Measurements from ENCODE around the gene METAP2. TPM values are rescaled to one million over a fixed set of nuclear protein-coding genes. Genes with fewer than 3 reads are reported as not detected.

The METAP2 gene
- total and polyA plus RNA-seq, 3 experiments from 2014 or later = 36.1 to 129 (median 109) TPM

- Histone ChIP-seq H3K27me3 (ENCODE audit: insufficient read depth, low read length, poor library complexity, severe bottlenecking) (no peaks in the 10 kb centered on the region), H3K9me3 (ENCODE audit: low read length) (no peaks in the 10 kb centered on the region), H3K27ac (ENCODE audit: low read depth, low read length) (no peak overlapping the region), H3K4me1 (ENCODE audit: insufficient read depth, low read length) (peaks cover 19% of the 10 kb centered on the region), H3K4me3 (ENCODE audit: low read length) (peak overlapping the region; percentile 38), H3K36me3 (ENCODE audit: insufficient read depth, low read length) (no peaks in the 10 kb centered on the region)
- ChIA-PET CTCF (interaction anchor here (1.2 kb wide), 1 partner anchor 18 kb away, joined by 6 read pairs; no protein-coding TSS in a partner anchor), POLR2A (no interaction called here)
- Mint-ChIP-seq H3K4me1 (peaks cover 24 to 61% (median 25%) of the 10 kb centered on the region in 3 donors), H3K36me3 (peaks cover 0 to 6% (median 0%) of the 10 kb centered on the region in 3 donors), H3K27me3 (peaks cover 11 to 20% of the 10 kb centered on the region in 2 donors), H3K9me3 (peaks cover 0 to 4% (median 2%) of the 10 kb centered on the region in 5 donors), H3K4me3 (peak overlapping the region; percentile 26 to 84 (median 59)), H3K27ac (peak overlapping the region in 6 of 8 donors; percentile 31 to 86 (median 66))
- peak in 1 of 5 donors; percentile 57 for DNase-seq
Observed at GRCh38 chr12:95551913-95552516, 78.1 kb downstream of the METAP2 start.

- Mint-ChIP-seq H3K4me1 (peaks cover 15 to 52% (median 15%) of the 10 kb centered on the region in 3 donors), H3K27ac (peak overlapping the region in 6 of 8 donors; percentile 20 to 76 (median 61)), H3K4me3 (peak overlapping the region; percentile 20 to 84 (median 50)), H3K36me3 (peaks cover 0 to 4% (median 0%) of the 10 kb centered on the region in 3 donors), H3K27me3 (peaks cover 11 to 13% of the 10 kb centered on the region in 2 donors), H3K9me3 (peaks cover 0 to 4% (median 0%) of the 10 kb centered on the region in 5 donors)
- Histone ChIP-seq H3K4me1 (ENCODE audit: insufficient read depth, low read length) (peaks cover 19% of the 10 kb centered on the region), H3K9me3 (ENCODE audit: low read length) (no peaks in the 10 kb centered on the region), H3K4me3 (ENCODE audit: low read length) (no peak overlapping the region), H3K36me3 (ENCODE audit: insufficient read depth, low read length) (no peaks in the 10 kb centered on the region), H3K27me3 (ENCODE audit: insufficient read depth, low read length, poor library complexity, severe bottlenecking) (no peaks in the 10 kb centered on the region), H3K27ac (ENCODE audit: low read depth, low read length) (no peak overlapping the region)
- ChIA-PET CTCF (interaction anchor here (0.7 kb wide), 1 partner anchor 19 kb away, joined by 3 read pairs; no protein-coding TSS in a partner anchor), POLR2A (no interaction called here)
- no peak for DNase-seq
Observed at GRCh38 chr12:95553197-95553943, 79.4 kb downstream of the METAP2 start.

GRCh38 chr12:95554532-95555071 is 80.7 kb downstream of the METAP2 start:
- no peak for DNase-seq
- Mint-ChIP-seq H3K4me3 (no peak overlapping the region), H3K36me3 (peaks cover 0 to 2% (median 0%) of the 10 kb centered on the region in 3 donors), H3K27ac (peak overlapping the region in 3 of 8 donors; percentile 21 to 63 (median 55)), H3K27me3 (peaks cover 4 to 9% of the 10 kb centered on the region in 2 donors), H3K4me1 (peaks cover 9 to 44% (median 10%) of the 10 kb centered on the region in 3 donors), H3K9me3 (peaks cover 0 to under 1% (median 0%) of the 10 kb centered on the region in 5 donors)
- no peaks in the 10 kb centered on the region for H3K9me3 ChIP-seq (ENCODE audit: low read length)
- peaks cover 19% of the 10 kb centered on the region for H3K4me1 ChIP-seq (ENCODE audit: insufficient read depth, low read length)
- ChIA-PET POLR2A (interaction anchor here (0.5 to 0.6 kb wide), 2 partner anchors 17 to 962 kb away, joined by 5 to 8 read pairs; no protein-coding TSS in a partner anchor), CTCF (no interaction called here)
- no peak overlapping the region for H3K27ac ChIP-seq (ENCODE audit: low read depth, low read length)
- H3K27me3 ChIP-seq (ENCODE audit: insufficient read depth, low read length, poor library complexity, severe bottlenecking) = no peaks in the 10 kb centered on the region
- no peak overlapping the region for H3K4me3 ChIP-seq (ENCODE audit: low read length)
- H3K36me3 ChIP-seq (ENCODE audit: insufficient read depth, low read length) = no peaks in the 10 kb centered on the region

GRCh38 chr12:95557625-95558024 is 83.7 kb downstream of the METAP2 start:
- H3K4me3 ChIP-seq (ENCODE audit: low read length) = no peak overlapping the region
- ChIA-PET CTCF (interaction anchor here (1.2 kb wide), 1 partner anchor 14 kb away, joined by 3 read pairs; no protein-coding TSS in a partner anchor), POLR2A (no interaction called here)
- Mint-ChIP-seq H3K36me3 (no peaks in the 10 kb centered on the region), H3K27me3 (peaks cover 2 to 4% of the 10 kb centered on the region in 2 donors), H3K4me1 (peaks cover 0 to 20% (median 0%) of the 10 kb centered on the region in 3 donors), H3K4me3 (no peak overlapping the region), H3K9me3 (no peaks in the 10 kb centered on the region), H3K27ac (no peak overlapping the region)
- H3K27me3 ChIP-seq (ENCODE audit: insufficient read depth, low read length, poor library complexity, severe bottlenecking) = no peaks in the 10 kb centered on the region
- H3K9me3 ChIP-seq (ENCODE audit: low read length) = no peaks in the 10 kb centered on the region
- H3K36me3 ChIP-seq (ENCODE audit: insufficient read depth, low read length) = no peaks in the 10 kb centered on the region
- DNase-seq = no peak
- peaks cover 11% of the 10 kb centered on the region for H3K4me1 ChIP-seq (ENCODE audit: insufficient read depth, low read length)
- no peak overlapping the region for H3K27ac ChIP-seq (ENCODE audit: low read depth, low read length)

Other genes starting within 250 kb of the METAP2 start
- gene USP44, start 77.3 kb downstream of the METAP2 start, total RNA-seq = 1 to 10 TPM; 5.8 to 7.1 TPM
- 3.2 TPM for gene USP44, start 77.3 kb downstream of the METAP2 start, polyA plus RNA-seq